UCSD-AML1 (cell line): ENCODE results near the gene KCNIP1.
A peak's percentile ranks its signal among the peaks of the same experiment; 100 is the strongest.

Source experiments
- DNase-seq: peaks from one replicate; lab custom pipeline; 2025; ENCODE audit not compliant: unreplicated experiment; lab: John Stamatoyannopoulos, UW

Gene KCNIP1

GRCh38 chr5:170639221-170639925 lies 135.6 kb downstream of the KCNIP1 start:
- no peak for DNase-seq

GRCh38 chr5:170640731-170641588 lies 137.1 kb downstream of the KCNIP1 start:
- DNase-seq, result no peak

- DNase-seq, result no peak
Measured at GRCh38 chr5:170641589-170642031, 137.8 kb downstream of the KCNIP1 start.

- DNase-seq, result no peak
Measured at GRCh38 chr5:170642066-170642735, 138.4 kb downstream of the KCNIP1 start.

- DNase-seq, result no peak
Measured at GRCh38 chr5:170642776-170643436, 139.1 kb downstream of the KCNIP1 start.

GRCh38 chr5:170643591-170643990 lies 139.8 kb downstream of the KCNIP1 start:
- no peak for DNase-seq

GRCh38 chr5:170644501-170644900 lies 140.7 kb downstream of the KCNIP1 start:
- no peak for DNase-seq

- DNase-seq, result no peak
Measured at GRCh38 chr5:170648541-170648940, 144.7 kb downstream of the KCNIP1 start.

GRCh38 chr5:170650850-170651249 lies 147.0 kb downstream of the KCNIP1 start:
- DNase-seq, result no peak

- DNase-seq, result no peak
Measured at GRCh38 chr5:170651604-170652277, 147.9 kb downstream of the KCNIP1 start.

- no peak for DNase-seq
Measured at GRCh38 chr5:170655476-170655875, 151.7 kb downstream of the KCNIP1 start.

- DNase-seq, result no peak
Measured at GRCh38 chr5:170655920-170656319, 152.1 kb downstream of the KCNIP1 start.

GRCh38 chr5:170656346-170656745 lies 152.5 kb downstream of the KCNIP1 start:
- no peak for DNase-seq

GRCh38 chr5:170660531-170660930 lies 156.7 kb downstream of the KCNIP1 start:
- DNase-seq, result no peak

GRCh38 chr5:170662966-170663365 lies 159.1 kb downstream of the KCNIP1 start:
- DNase-seq, result no peak

- no peak for DNase-seq
Measured at GRCh38 chr5:170678811-170679210, 175.0 kb downstream of the KCNIP1 start.

- peak; percentile 59 for DNase-seq
Measured at GRCh38 chr5:170681013-170681433, 177.2 kb downstream of the KCNIP1 start.

- no peak for DNase-seq
Measured at GRCh38 chr5:170691657-170692056, 187.8 kb downstream of the KCNIP1 start.

GRCh38 chr5:170693701-170694100 lies 189.9 kb downstream of the KCNIP1 start:
- no peak for DNase-seq

- DNase-seq, result no peak
Measured at GRCh38 chr5:170694911-170695310, 191.1 kb downstream of the KCNIP1 start.

- no peak for DNase-seq
Measured at GRCh38 chr5:170697031-170697430, 193.2 kb downstream of the KCNIP1 start.
